IPS-15b (cell line): Measurements from ENCODE around the gene ZFYVE27.

ENCODE experiments used
- H3K27me3 ChIP-seq: one replicate; pipeline ENCODE4 v1.6.1; 2013; ENCODE audit warnings: low read length; ENCODE audit not compliant: control insufficient read depth, insufficient read depth
- H3K36me3 ChIP-seq: one replicate; pipeline ENCODE4 v1.6.1; 2013; ENCODE audit warnings: low read length; ENCODE audit not compliant: control insufficient read depth, insufficient read depth
- H3K4me1 ChIP-seq: one replicate; pipeline ENCODE4 v1.6.1; 2013; ENCODE audit warnings: mild to moderate bottlenecking, low read length; ENCODE audit not compliant: control insufficient read depth, insufficient read depth
- H3K4me3 ChIP-seq: one replicate; pipeline ENCODE4 v1.5.1; 2013; ENCODE audit warnings: low read depth, low read length
- H3K9ac ChIP-seq: one replicate; pipeline ENCODE4 v1.6.1; 2013; ENCODE audit warnings: low read depth, mild to moderate bottlenecking, low read length
- H3K9me3 ChIP-seq: one replicate; pipeline ENCODE4 v1.6.1; 2013; ENCODE audit warnings: mild to moderate bottlenecking, low read length; ENCODE audit not compliant: control insufficient read depth, insufficient read depth

Gene ZFYVE27

GRCh38 chr10:97718659-97719142 lies 18.2 kb upstream of the ZFYVE27 start:
- peaks cover 7% of the 10 kb centered on the region for H3K36me3 ChIP-seq
- peaks cover 11% of the 10 kb centered on the region for H3K4me1 ChIP-seq
- H3K9me3 ChIP-seq: no peaks in the 10 kb centered on the region
- no peak overlapping the region for H3K9ac ChIP-seq
- H3K27me3 ChIP-seq: no peaks in the 10 kb centered on the region
- no peak overlapping the region for H3K4me3 ChIP-seq

- no peak overlapping the region for H3K4me3 ChIP-seq
- H3K4me1 ChIP-seq: peaks cover 11% of the 10 kb centered on the region
- no peaks in the 10 kb centered on the region for H3K9me3 ChIP-seq
- no peaks in the 10 kb centered on the region for H3K27me3 ChIP-seq
- no peak overlapping the region for H3K9ac ChIP-seq
- H3K36me3 ChIP-seq: peaks cover 7% of the 10 kb centered on the region
These were observed 17.3 kb upstream of the ZFYVE27 start for GRCh38 chr10:97719602-97720001.

- Histone ChIP-seq H3K9me3 (no peaks in the 10 kb centered on the region), H3K27me3 (no peaks in the 10 kb centered on the region), H3K4me1 (peaks cover 2% of the 10 kb centered on the region), H3K36me3 (peaks cover 7% of the 10 kb centered on the region), H3K4me3 (no peak overlapping the region), H3K9ac (no peak overlapping the region)
These were observed 14.8 kb upstream of the ZFYVE27 start for GRCh38 chr10:97721871-97722780.

- Histone ChIP-seq H3K27me3 (no peaks in the 10 kb centered on the region), H3K36me3 (no peaks in the 10 kb centered on the region), H3K9me3 (no peaks in the 10 kb centered on the region), H3K4me3 (no peak overlapping the region), H3K4me1 (peaks cover 2% of the 10 kb centered on the region), H3K9ac (no peak overlapping the region)
These were observed 13.9 kb upstream of the ZFYVE27 start for GRCh38 chr10:97723001-97723400.

- Histone ChIP-seq H3K9me3 (no peaks in the 10 kb centered on the region), H3K4me3 (no peak overlapping the region), H3K36me3 (no peaks in the 10 kb centered on the region), H3K9ac (no peak overlapping the region), H3K4me1 (peaks cover 1% of the 10 kb centered on the region), H3K27me3 (no peaks in the 10 kb centered on the region)
These were observed 12.5 kb upstream of the ZFYVE27 start for GRCh38 chr10:97724341-97724941.

- H3K27me3 ChIP-seq: no peaks in the 10 kb centered on the region
- H3K9me3 ChIP-seq: no peaks in the 10 kb centered on the region
- no peaks in the 10 kb centered on the region for H3K4me1 ChIP-seq
- no peak overlapping the region for H3K9ac ChIP-seq
- H3K36me3 ChIP-seq: no peaks in the 10 kb centered on the region
- H3K4me3 ChIP-seq: no peak overlapping the region
These were observed 10.2 kb upstream of the ZFYVE27 start for GRCh38 chr10:97726636-97727178.

GRCh38 chr10:97729014-97729413 lies 7.9 kb upstream of the ZFYVE27 start:
- H3K27me3 ChIP-seq: peaks cover 3% of the 10 kb centered on the region
- no peaks in the 10 kb centered on the region for H3K4me1 ChIP-seq
- H3K9ac ChIP-seq: no peak overlapping the region
- H3K36me3 ChIP-seq: no peaks in the 10 kb centered on the region
- H3K4me3 ChIP-seq: no peak overlapping the region
- no peaks in the 10 kb centered on the region for H3K9me3 ChIP-seq

- no peaks in the 10 kb centered on the region for H3K4me1 ChIP-seq
- H3K9me3 ChIP-seq: peaks cover 6% of the 10 kb centered on the region
- no peak overlapping the region for H3K9ac ChIP-seq
- H3K36me3 ChIP-seq: no peaks in the 10 kb centered on the region
- H3K27me3 ChIP-seq: peaks cover 24% of the 10 kb centered on the region
- no peak overlapping the region for H3K4me3 ChIP-seq
These were observed 5.4 kb upstream of the ZFYVE27 start for GRCh38 chr10:97731346-97732051.

GRCh38 chr10:97732052-97732359 lies 4.9 kb upstream of the ZFYVE27 start:
- H3K9me3 ChIP-seq: peaks cover 9% of the 10 kb centered on the region
- peaks cover 26% of the 10 kb centered on the region for H3K27me3 ChIP-seq
- no peak overlapping the region for H3K4me3 ChIP-seq
- H3K9ac ChIP-seq: no peak overlapping the region
- H3K4me1 ChIP-seq: no peaks in the 10 kb centered on the region
- H3K36me3 ChIP-seq: no peaks in the 10 kb centered on the region

- no peak overlapping the region for H3K9ac ChIP-seq
- peaks cover 9% of the 10 kb centered on the region for H3K9me3 ChIP-seq
- no peak overlapping the region for H3K4me3 ChIP-seq
- peaks cover 26% of the 10 kb centered on the region for H3K27me3 ChIP-seq
- H3K36me3 ChIP-seq: no peaks in the 10 kb centered on the region
- H3K4me1 ChIP-seq: no peaks in the 10 kb centered on the region
These were observed 3.7 kb upstream of the ZFYVE27 start for GRCh38 chr10:97733256-97733655.

GRCh38 chr10:97734021-97734420 lies 2.9 kb upstream of the ZFYVE27 start:
- no peaks in the 10 kb centered on the region for H3K4me1 ChIP-seq
- H3K4me3 ChIP-seq: no peak overlapping the region
- H3K9me3 ChIP-seq: peaks cover 9% of the 10 kb centered on the region
- H3K9ac ChIP-seq: no peak overlapping the region
- H3K27me3 ChIP-seq: peaks cover 26% of the 10 kb centered on the region
- H3K36me3 ChIP-seq: no peaks in the 10 kb centered on the region
